HepG2 (cell line): ENCODE measurements around the gene COQ4. TPM values are rescaled to one million over a fixed set of nuclear protein-coding genes. Genes with fewer than 3 reads are reported as not detected.

Experiments
- ATAC-seq: fragments of 200-7000 bp; cut with Tn5 transposase; 3 replicates; pipeline ENCODE4 v1.9.1; 2020; ENCODE audit warnings: mild to moderate bottlenecking, moderate library complexity
- BruUV-seq: library from RNA; stranded (reverse); fragments of 400-500 nt; replicated peaks from 2 replicates; lab custom pipeline; 2021; lab: Mats Ljungman, UMichigan
- CTCF ChIA-PET: fragments of 300-600 bp; formaldehyde crosslinking; extraction: SDS; loops from one replicate; lab custom pipeline; 2021; ENCODE audit warnings: low total read pairs, inconsistent platforms, low intra/inter-chr PET ratio; lab: Yijun Ruan, JAX
- POLR2A ChIA-PET: fragments of 350-600 bp; sonication (Branson Sonifier 250); formaldehyde crosslinking; loops from one replicate; lab custom pipeline; 2020; ENCODE audit warnings: antibody characterized with exemption, inconsistent platforms; lab: Yijun Ruan, JAX
- DNase-seq: peaks from one replicate; pipeline ENCODE4 v3.0.0-alpha.2; 2015; ENCODE audit warnings: low spot score
- FAIRE-seq: peaks from 3 replicates; lab custom pipeline; 2011; peaks lifted over from hg19 to GRCh38; lab: Jason Lieb, UNC
- H2AFZ ChIP-seq: one replicate; pipeline ENCODE4 v1.6.1; 2011; ENCODE audit warnings: low read length, inconsistent platforms
- H3K27ac ChIP-seq: fragments of 300-600 bp; 3 replicates; pipeline ENCODE4 v1.8.0; 2011; ENCODE audit warnings: mixed run types, mild to moderate bottlenecking, mixed read lengths, low read length, inconsistent platforms; ENCODE audit not compliant: insufficient read depth; ENCODE audit errors: extremely low read length
- H3K27me3 ChIP-seq, 2 experiments: fragments of 200-600 bp in 1 of 2; 2 replicates in 1 of 2; 3 replicates in 1 of 2; pipeline versions ENCODE4 v1.6.0 to v1.8.0; 2011; ENCODE audit warnings: low read length in 2 of 2, mild to moderate bottlenecking in 2 of 2, moderate library complexity in 2 of 2, inconsistent platforms in 1 of 2; ENCODE audit not compliant: insufficient read depth in 2 of 2, control insufficient read depth in 1 of 2
- H3K36me3 ChIP-seq, 2 experiments: fragments of 200-600 bp in 1 of 2; replicated peaks in 1 of 2; 2 replicates in 1 of 2; 3 replicates in 1 of 2; pipeline versions ENCODE4 v1.5.1 to v1.8.0; 2011; ENCODE audit warnings: low read length in 2 of 2, inconsistent platforms in 1 of 2; ENCODE audit not compliant: insufficient read depth in 2 of 2, control insufficient read depth in 1 of 2
- H3K4me1 ChIP-seq: 2 replicates; pipeline ENCODE4 v1.5.1; 2012; ENCODE audit warnings: low read length, inconsistent platforms; ENCODE audit not compliant: insufficient read depth
- H3K4me2 ChIP-seq: 2 replicates; pipeline ENCODE4 v1.6.0; 2011; ENCODE audit warnings: low read depth, low read length, inconsistent platforms
- H3K4me3 ChIP-seq, 3 experiments: fragments of 200-600 bp in 1 of 3; sonication (generic), shearing (Covaris generic) in 1 of 3; replicated peaks in 1 of 3; 2 replicates each; pipeline ENCODE4 v1.5.1; 2011 to 2016; ENCODE audit warnings: low read length in 3 of 3, inconsistent platforms in 2 of 3, low read depth in 2 of 3, mild to moderate bottlenecking in 2 of 3, control low read depth in 1 of 3, mixed read lengths in 1 of 3; ENCODE audit not compliant: insufficient read depth in 1 of 3
- H3K79me2 ChIP-seq: one replicate; pipeline ENCODE4 v1.6.1; 2011; ENCODE audit warnings: low read length, inconsistent platforms; ENCODE audit not compliant: insufficient read depth
- H3K9ac ChIP-seq: 2 replicates; pipeline ENCODE4 v1.6.0; 2011; ENCODE audit warnings: mild to moderate bottlenecking, low read depth, low read length, inconsistent platforms; ENCODE audit not compliant: insufficient read depth
- H3K9me3 ChIP-seq: 2 replicates; pipeline ENCODE4 v1.5.1; 2012; ENCODE audit warnings: mild to moderate bottlenecking, low read length
- H4K20me1 ChIP-seq: 2 replicates; pipeline ENCODE4 v1.6.0; 2011; ENCODE audit warnings: inconsistent platforms, mild to moderate bottlenecking, low read length, moderate library complexity; ENCODE audit not compliant: insufficient read depth
- NAIF1 ChIP-seq: sonication (generic); formaldehyde crosslinking; IDR thresholded peaks from 2 replicates; pipeline ENCODE4 v1.5.0; 2020; ENCODE audit warnings: mild to moderate bottlenecking, missing genetic modification reagents, borderline replicate concordance
- NPAS2 ChIP-seq: sonication (generic); formaldehyde crosslinking; IDR thresholded peaks from 2 replicates; pipeline ENCODE4 v1.8.0; 2022; ENCODE audit warnings: mild to moderate bottlenecking, missing genetic modification reagents, borderline replicate concordance
- POLR2G ChIP-seq: fragments of 200-400 bp; formaldehyde crosslinking; IDR thresholded peaks from 2 replicates; pipeline ENCODE4 v1.6.1; 2018; ENCODE audit warnings: mild to moderate bottlenecking, low read depth, low read length, moderate library complexity
- RBM22 ChIP-seq: fragments of 200-400 bp; formaldehyde crosslinking; optimal IDR thresholded peaks from 2 replicates; pipeline ENCODE3; 2017; ENCODE audit warnings: mild to moderate bottlenecking, low read length, moderate library complexity
- SPEN ChIP-seq: sonication (generic); formaldehyde crosslinking; IDR thresholded peaks from 2 replicates; pipeline ENCODE4 v1.5.1; 2020; ENCODE audit warnings: low read depth, mild to moderate bottlenecking, missing genetic modification reagents
- TBX3 ChIP-seq: fragments of 450-650 bp; IDR thresholded peaks from 2 replicates; pipeline ENCODE4 v1.6.1; 2017; ENCODE audit warnings: antibody characterized with exemption, mild to moderate bottlenecking, inconsistent platforms, borderline replicate concordance
- YEATS4 ChIP-seq: sonication (generic); formaldehyde crosslinking; IDR thresholded peaks from 2 replicates; pipeline ENCODE4 v1.4.0; 2020; ENCODE audit warnings: missing genetic modification reagents, borderline replicate concordance
- ZNF563 ChIP-seq: sonication (generic); formaldehyde crosslinking; IDR thresholded peaks from 2 replicates; pipeline ENCODE4 v1.8.0; 2022; ENCODE audit warnings: mild to moderate bottlenecking, moderate library complexity, missing genetic modification reagents
- ZSCAN25 ChIP-seq: sonication (generic); formaldehyde crosslinking; IDR thresholded peaks from 2 replicates; pipeline ENCODE4 v1.8.0; 2022; ENCODE audit warnings: mild to moderate bottlenecking, missing genetic modification reagents
- WGBS: methylation state at CpG from one replicate; pipeline ENCODE4 v1.1.6; 2017; ENCODE audit warnings: low lambda C conversion rate; 5-methylcytosine and 5-hydroxymethylcytosine counted together
- in situ Hi-C: cut with HindIII; loops from 2 replicates; pipeline ENCODE4 v1.10.0; 2017; ENCODE audit warnings: low pct_unique_long_range_greater_than_20kb; ENCODE audit not compliant: extremely low pct_ligation_motif_present
- intact Hi-C: fragments of 100-400 bp; cut with micrococcal nuclease; formaldehyde crosslinking; loops from one replicate; pipeline ENCODE4 v1.10.0; 2022; ENCODE audit not compliant: unreplicated experiment
- polyA plus RNA-seq, 8 experiments: library from polyadenylated mRNA; depleted of rRNA in 3 of 8; stranded (reverse) in 7 of 8; unstranded in 1 of 8; fragments of >200 nt; fragmentation: Illumina TruSeq in 4 of 8; extraction: Trizol in 4 of 8; gene quantifications; 2 replicates each; pipeline versions ENCODE4 v1.2.1 to v1.2.3, GENCODE V29; 2011 to 2016; ENCODE audit warnings: low read depth in 4 of 8, missing spikeins in 1 of 8, mixed read lengths in 1 of 8; ENCODE audit not compliant: insufficient read depth in 1 of 8
- total RNA-seq, 5 experiments: library from RNA; depleted of rRNA; stranded (reverse); fragments of >200 nt; fragmentation: Illumina TruSeq; extraction: Trizol; gene quantifications; 2 replicates each; pipeline ENCODE4 v1.2.3, GENCODE V29; 2016; ENCODE audit warnings: low read depth in 1 of 5

COQ4 gene
- total and polyA plus RNA-seq, 2 of the 13 experiments (the other 11 are each of a cell fraction or from before 2014, with no cell fraction given), result 26.1 to 36.0 TPM

GRCh38 chr9:128304136-128304970 is 18.3 kb upstream of the COQ4 start:
- ChIA-PET CTCF (no interaction called here), POLR2A (interaction anchor here (0.8 to 4.8 kb wide), 2 partner anchors 8 to 28 kb away, joined by 3 to 34 read pairs; partner anchors contain the start of genes GOLGA2 and SWI5)
- Histone ChIP-seq H3K36me3 (peaks cover 1 to 7% of the 10 kb centered on the region in 2 experiments; a peak in 3 of 5 replicates), H4K20me1 (no peaks in the 10 kb centered on the region), H2AFZ (no peak overlapping the region), H3K9me3 (no peaks in the 10 kb centered on the region), H3K27me3 (no peaks in the 10 kb centered on the region), H3K4me3 (no peak overlapping the region), H3K79me2 (no peaks in the 10 kb centered on the region)
- in situ Hi-C loops, result no loop called here
- 87% methylated on average over 9 of the region's 9 CpGs for WGBS
- BruUV-seq, result no TSS peak
- DNase-seq, result no peak
- no peak for TF ChIP-seq NPAS2 (CRISPR knock-in tag)
- no peak for TF ChIP-seq TBX3
- no peak for TF ChIP-seq NAIF1 (CRISPR knock-in tag)
- no peak for TF ChIP-seq ZSCAN25 (CRISPR knock-in tag)
- TF ChIP-seq, all 625 proteins: peak for 0
- no peak overlapping the region for H3K9ac ChIP-seq
- no peak overlapping the region for H3K27ac ChIP-seq
- H3K4me1 ChIP-seq, result peaks cover 6% of the 10 kb centered on the region
- ATAC-seq (no peak), FAIRE-seq (no peak)
- H3K4me2 ChIP-seq, result no peak overlapping the region
- intact Hi-C loops, result no loop called here

- no TSS peak for BruUV-seq
- POLR2A ChIA-PET, result interaction anchor here (4.8 kb wide), 1 partner anchor 9 kb away, joined by 34 read pairs; no protein-coding TSS in a partner anchor
- Histone ChIP-seq H3K9me3 (no peaks in the 10 kb centered on the region), H3K79me2 (no peaks in the 10 kb centered on the region), H3K36me3 (peaks cover 5 to 13% of the 10 kb centered on the region in 2 experiments; a peak in 4 of 5 replicates)
- no peak for TF ChIP-seq SPEN (CRISPR knock-in tag)
- TF ChIP-seq POLR2G, result peak; percentile 43; the same call in 1 of the 2 replicates
- TF ChIP-seq ZNF563 (CRISPR knock-in tag), result no peak
- TF ChIP-seq RBM22, result peak; percentile 31
- no peak for TF ChIP-seq YEATS4 (CRISPR knock-in tag)
- TF ChIP-seq, all 625 proteins: peak for 2
- H2AFZ ChIP-seq, result no peak overlapping the region
- H3K4me3 ChIP-seq, result no peak overlapping the region
- intact Hi-C loops (no loop called here), in situ Hi-C loops (no loop called here)
- no peak for ATAC-seq
- peaks cover 5% of the 10 kb centered on the region for H3K4me1 ChIP-seq
- no peaks in the 10 kb centered on the region for H3K27me3 ChIP-seq
- no peak overlapping the region for H3K9ac ChIP-seq
- 72% methylated on average over 5 of the region's 5 CpGs for WGBS
- CTCF ChIA-PET, result no interaction called here
- no peak overlapping the region for H3K4me2 ChIP-seq
- no peak for FAIRE-seq
- H4K20me1 ChIP-seq, result no peaks in the 10 kb centered on the region
- H3K27ac ChIP-seq, result no peak overlapping the region
- no peak for DNase-seq
Measured at GRCh38 chr9:128304971-128305288, 17.7 kb upstream of the COQ4 start.
